Measurements from ENCODE around the gene PPP1R36. TPM values are rescaled to one million over a fixed set of nuclear protein-coding genes. Genes with fewer than 3 reads are reported as not detected.

The PPP1R36 gene
- polyA plus RNA-seq, 4 donors = 0.87 to 1.3 (median 1.2) TPM

DNA sequence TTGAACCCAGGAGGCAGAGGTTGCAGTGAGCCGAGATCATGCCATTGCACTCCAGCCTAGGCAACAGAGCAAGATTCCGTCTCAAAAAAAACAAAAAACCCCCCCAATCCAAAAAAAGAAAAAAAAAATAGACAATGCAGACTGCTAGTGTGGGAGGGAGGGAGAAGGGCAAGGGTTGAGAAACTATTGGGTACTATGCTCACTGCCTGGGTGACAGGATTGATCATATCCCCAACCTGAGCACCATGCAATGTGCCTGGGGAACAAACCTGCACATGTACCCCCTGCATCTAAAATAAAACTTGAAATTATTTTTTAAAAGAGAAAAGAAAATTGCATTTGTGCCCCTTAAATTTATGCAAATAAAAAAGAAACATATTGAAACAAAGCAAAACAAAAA, 88.9 kb downstream of the PPP1R36 start:
- DNase-seq (ENCODE audit: low read depth in 4 of 4, low spot score in 2 of 4) = no peak

Other genes with a start within 250 kb of the PPP1R36 start
- 100 to 1,000 TPM in 1 of 4 donors, 10 to 100 TPM in 3; 66.3 to 100 (median 91.8) TPM for gene MTHFD1, start 161.6 kb upstream of the PPP1R36 start, polyA plus RNA-seq (ENCODE audit: insufficient read length in 4 of 4)
- gene AKAP5, start 84.5 kb upstream of the PPP1R36 start, polyA plus RNA-seq (ENCODE audit: insufficient read length in 4 of 4) = 1 to 10 TPM; 5.6 to 7.9 (median 6.6) TPM
- gene ZBTB25, start 46.1 kb upstream of the PPP1R36 start, polyA plus RNA-seq (ENCODE audit: insufficient read length in 4 of 4) = 10 to 100 TPM in 2 of 4 donors, 1 to 10 TPM in 2; 8.4 to 15.3 (median 11.6) TPM
- 10 to 100 TPM; 55.2 to 70.6 (median 64.0) TPM for gene ZBTB1, start 45.2 kb upstream of the PPP1R36 start, polyA plus RNA-seq (ENCODE audit: insufficient read length in 4 of 4)
- gene HSPA2, start 9.2 kb upstream of the PPP1R36 start, polyA plus RNA-seq (ENCODE audit: insufficient read length in 4 of 4) = 10 to 100 TPM; 17.4 to 29.8 (median 20.5) TPM
- 100 to 1,000 TPM in 2 of 4 donors, 10 to 100 TPM in 2; 89.4 to 123 (median 99.0) TPM for gene PLEKHG3, start 154.5 kb downstream of the PPP1R36 start, polyA plus RNA-seq (ENCODE audit: insufficient read length in 4 of 4)